ENCODE measurements around the gene RFX7.
A peak's percentile ranks its signal among the peaks of the same experiment; 100 is the strongest.

RFX7 gene

GRCh38 chr15:56251315-56252095 is 7.8 kb upstream of the RFX7 start:
- no peak for TF ChIP-seq CTCF (conservative IDR thresholded peaks at IDR 0.05; ENCODE audit: low read length)
- no peak for TF ChIP-seq EZH2phosphoT487 (IDR thresholded peaks at IDR 0.05; ENCODE audit: borderline replicate concordance)
- Histone ChIP-seq H3K27me3 (ENCODE audit: insufficient read depth, low read length, poor library complexity, severe bottlenecking) (no peaks in the 10 kb centered on the region), H3K9me3 (ENCODE audit: insufficient read depth, low read depth, low read length) (no peaks in the 10 kb centered on the region), H3K36me3 (ENCODE audit: insufficient read depth, low read length) (no peaks in the 10 kb centered on the region), H2AFZ (ENCODE audit: low read length) (peak overlapping the region; percentile 7), H3K4me3 (ENCODE audit: low read length, poor library complexity, severe bottlenecking) (no peak overlapping the region), H3F3A (ENCODE audit: low read depth) (no peaks in the 10 kb centered on the region), H4K20me1 (ENCODE audit: insufficient read depth, low read length, poor library complexity, severe bottlenecking) (no peaks in the 10 kb centered on the region), H3K4me1 (ENCODE audit: insufficient read depth, low read length, poor library complexity, severe bottlenecking) (peaks cover 17% of the 10 kb centered on the region), H3K4me2 (ENCODE audit: low read depth, low read length, poor library complexity, severe bottlenecking) (no peak overlapping the region), H3K79me2 (ENCODE audit: insufficient read depth, low read length) (no peaks in the 10 kb centered on the region), H3K9ac (ENCODE audit: low read depth, low read length, poor library complexity, severe bottlenecking) (no peak overlapping the region), H3K9me2 (replicated peaks; ENCODE audit: low read depth, low read length) (no peaks in the 10 kb centered on the region)

- H3K79me2 ChIP-seq (ENCODE audit: insufficient read depth, low read length), result no peaks in the 10 kb centered on the region
Observed at GRCh38 chr15:56250626-56251025, 6.9 kb upstream of the RFX7 start.

GRCh38 chr15:56249092-56249491 is 5.4 kb upstream of the RFX7 start:
- no peak overlapping the region for H2AFZ ChIP-seq (ENCODE audit: low read length)
- peaks cover 35% of the 10 kb centered on the region for H3K4me1 ChIP-seq (ENCODE audit: insufficient read depth, low read length, poor library complexity, severe bottlenecking)
- H3K9me3 ChIP-seq (ENCODE audit: insufficient read depth, low read depth, low read length), result no peaks in the 10 kb centered on the region
- no peaks in the 10 kb centered on the region for H4K20me1 ChIP-seq (ENCODE audit: insufficient read depth, low read length, poor library complexity, severe bottlenecking)
- no peak overlapping the region for H3K4me2 ChIP-seq (ENCODE audit: low read depth, low read length, poor library complexity, severe bottlenecking)
- no peak overlapping the region for H3K9ac ChIP-seq (ENCODE audit: low read depth, low read length, poor library complexity, severe bottlenecking)
- H3K4me3 ChIP-seq (ENCODE audit: low read length, poor library complexity, severe bottlenecking), result no peak overlapping the region
- H3K9me2 ChIP-seq (replicated peaks; ENCODE audit: low read depth, low read length), result no peaks in the 10 kb centered on the region
- H3K36me3 ChIP-seq (ENCODE audit: insufficient read depth, low read length), result no peaks in the 10 kb centered on the region
- no peaks in the 10 kb centered on the region for H3K27me3 ChIP-seq (ENCODE audit: insufficient read depth, low read length, poor library complexity, severe bottlenecking)
- 0 out of 2 replicates have a peak, but pooled peaks cover 2% of the 10 kb centered on the region for H3F3A ChIP-seq (ENCODE audit: low read depth)
- peaks cover 9% of the 10 kb centered on the region for H3K79me2 ChIP-seq (ENCODE audit: insufficient read depth, low read length)
- peak; percentile 79 for TF ChIP-seq CTCF (conservative IDR thresholded peaks at IDR 0.05; ENCODE audit: low read length)
- TF ChIP-seq EZH2phosphoT487 (IDR thresholded peaks at IDR 0.05; ENCODE audit: borderline replicate concordance), result no peak

More at GRCh38 chr15:56250626-56251025, 6.9 kb upstream of the RFX7 start:
- no peak overlapping the region for H3K4me2 ChIP-seq (ENCODE audit: low read depth, low read length, poor library complexity, severe bottlenecking)
- no peaks in the 10 kb centered on the region for H3K27me3 ChIP-seq (ENCODE audit: insufficient read depth, low read length, poor library complexity, severe bottlenecking)
- no peaks in the 10 kb centered on the region for H3K9me3 ChIP-seq (ENCODE audit: insufficient read depth, low read depth, low read length)
- H3K9me2 ChIP-seq (replicated peaks; ENCODE audit: low read depth, low read length), result no peaks in the 10 kb centered on the region
- H3K9ac ChIP-seq (ENCODE audit: low read depth, low read length, poor library complexity, severe bottlenecking), result no peak overlapping the region
- H2AFZ ChIP-seq (ENCODE audit: low read length), result no peak overlapping the region
- no peaks in the 10 kb centered on the region for H3F3A ChIP-seq (ENCODE audit: low read depth)
- no peak overlapping the region for H3K4me3 ChIP-seq (ENCODE audit: low read length, poor library complexity, severe bottlenecking)
- no peaks in the 10 kb centered on the region for H3K36me3 ChIP-seq (ENCODE audit: insufficient read depth, low read length)
- no peaks in the 10 kb centered on the region for H4K20me1 ChIP-seq (ENCODE audit: insufficient read depth, low read length, poor library complexity, severe bottlenecking)
- H3K4me1 ChIP-seq (ENCODE audit: insufficient read depth, low read length, poor library complexity, severe bottlenecking), result peaks cover 23% of the 10 kb centered on the region
- TF ChIP-seq EZH2phosphoT487 (IDR thresholded peaks at IDR 0.05; ENCODE audit: borderline replicate concordance) (no peak), CTCF (conservative IDR thresholded peaks at IDR 0.05; ENCODE audit: low read length) (no peak)

Data from Loucy (cell line).